Activated naive CD8-positive, alpha-beta T cell (primary cell): ENCODE results near the gene SCNM1.
"Not testable (repeated sequence)": the region's sequence is repeated elsewhere in the genome, so short reads cannot be mapped to it uniquely, and the experiment has no call there.

ENCODE experiments used
- H3K27ac Mint-ChIP-seq: one replicate; pipeline ENCODE4 v1.8.0; 2021; ENCODE audit warnings: mixed read lengths
- H3K27me3 Mint-ChIP-seq: one replicate; pipeline ENCODE4 v1.8.0; 2021; ENCODE audit warnings: mixed read lengths
- H3K36me3 Mint-ChIP-seq: one replicate; pipeline ENCODE4 v1.8.0; 2021; ENCODE audit warnings: mixed read lengths
- H3K4me1 Mint-ChIP-seq: one replicate; pipeline ENCODE4 v1.8.0; 2021; ENCODE audit warnings: low read depth, mixed read lengths
- H3K4me3 Mint-ChIP-seq: one replicate; pipeline ENCODE4 v1.8.0; 2021; ENCODE audit warnings: mild to moderate bottlenecking, mixed read lengths
- H3K9me3 Mint-ChIP-seq: one replicate; pipeline ENCODE4 v1.8.0; 2021; ENCODE audit warnings: low read depth, mixed read lengths

Gene SCNM1

DNA sequence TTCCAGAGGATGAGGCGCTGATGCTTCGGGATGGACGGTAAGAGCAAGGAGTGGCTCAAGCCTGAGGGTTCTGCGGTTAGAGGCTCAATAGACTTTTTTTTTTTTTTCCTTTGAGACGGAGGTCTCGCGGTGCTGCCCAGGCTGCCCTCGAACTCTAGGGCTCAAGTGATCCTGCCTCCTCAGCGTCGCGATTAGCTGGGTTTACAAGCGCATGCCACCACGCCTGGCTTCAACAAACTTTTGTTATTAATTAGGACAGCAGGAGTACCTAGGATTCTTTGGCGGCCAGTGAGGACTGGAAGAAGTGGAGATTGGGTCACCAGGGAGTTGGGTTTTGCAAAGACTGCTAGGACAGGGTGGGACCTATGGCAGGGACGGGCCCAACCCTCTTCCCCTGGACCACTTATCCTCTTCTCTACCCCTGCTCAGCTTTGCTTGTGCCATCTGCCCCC is 587 bp downstream of the SCNM1 start:
- Mint-ChIP-seq H3K27me3 (no peaks in the 10 kb centered on the region), H3K36me3 (peaks cover 4% of the 10 kb centered on the region), H3K9me3 (no peaks in the 10 kb centered on the region), H3K4me3 (peak overlapping the region; percentile 92), H3K27ac (peak overlapping the region; percentile 96), H3K4me1 (peaks cover 43% of the 10 kb centered on the region)

DNA sequence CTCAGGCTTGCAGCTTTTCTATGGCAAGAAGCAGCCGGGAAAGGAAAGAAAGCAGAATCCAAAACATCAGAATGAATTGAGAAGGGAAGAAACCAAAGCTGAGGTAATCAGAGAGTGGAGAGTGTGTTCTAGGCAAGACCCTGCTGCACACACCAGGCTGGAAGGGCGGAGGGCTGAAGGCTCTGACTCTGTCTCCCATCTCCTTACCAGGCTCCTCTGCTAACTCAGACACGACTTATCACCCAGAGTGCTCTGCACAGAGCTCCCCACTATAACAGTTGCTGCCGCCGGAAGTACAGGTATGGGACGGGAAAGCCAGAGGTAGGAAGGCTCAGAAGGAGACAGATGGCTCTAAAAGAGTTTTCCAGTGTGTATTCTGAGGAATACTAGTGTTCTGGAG is 1.2 kb downstream of the SCNM1 start:
- H3K27ac Mint-ChIP-seq, result peak overlapping the region; percentile 64
- no peaks in the 10 kb centered on the region for H3K36me3 Mint-ChIP-seq
- H3K4me3 Mint-ChIP-seq, result peak overlapping the region; percentile 92
- H3K9me3 Mint-ChIP-seq, result no peaks in the 10 kb centered on the region
- peaks cover 37% of the 10 kb centered on the region for H3K4me1 Mint-ChIP-seq
- H3K27me3 Mint-ChIP-seq, result no peaks in the 10 kb centered on the region

DNA sequence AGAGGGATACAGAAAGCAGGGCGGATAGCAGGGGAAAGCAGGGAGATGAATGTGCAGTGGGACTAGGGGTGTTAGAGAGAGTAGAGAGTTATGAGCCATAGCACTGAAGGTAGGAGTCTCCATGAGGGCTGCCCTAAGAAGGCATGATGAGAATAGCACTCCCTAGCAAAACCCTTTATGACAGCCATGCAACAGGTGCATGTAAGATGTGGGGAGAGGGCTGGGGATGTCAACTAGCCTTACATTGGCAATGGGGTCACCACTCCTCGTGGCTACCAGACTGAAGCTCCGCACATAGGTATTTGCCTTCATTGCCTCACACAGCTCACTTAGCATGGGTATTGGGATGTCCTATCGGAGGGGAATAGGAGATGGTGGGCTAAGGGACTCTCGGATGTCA is 5.2 kb downstream of the SCNM1 start:
- H3K27ac Mint-ChIP-seq, result peak overlapping the region; percentile 51
- H3K36me3 Mint-ChIP-seq, result no peaks in the 10 kb centered on the region
- H3K4me1 Mint-ChIP-seq, result peaks cover 13% of the 10 kb centered on the region
- no peaks in the 10 kb centered on the region for H3K27me3 Mint-ChIP-seq
- H3K9me3 Mint-ChIP-seq, result no peaks in the 10 kb centered on the region
- H3K4me3 Mint-ChIP-seq, result no peak overlapping the region

DNA sequence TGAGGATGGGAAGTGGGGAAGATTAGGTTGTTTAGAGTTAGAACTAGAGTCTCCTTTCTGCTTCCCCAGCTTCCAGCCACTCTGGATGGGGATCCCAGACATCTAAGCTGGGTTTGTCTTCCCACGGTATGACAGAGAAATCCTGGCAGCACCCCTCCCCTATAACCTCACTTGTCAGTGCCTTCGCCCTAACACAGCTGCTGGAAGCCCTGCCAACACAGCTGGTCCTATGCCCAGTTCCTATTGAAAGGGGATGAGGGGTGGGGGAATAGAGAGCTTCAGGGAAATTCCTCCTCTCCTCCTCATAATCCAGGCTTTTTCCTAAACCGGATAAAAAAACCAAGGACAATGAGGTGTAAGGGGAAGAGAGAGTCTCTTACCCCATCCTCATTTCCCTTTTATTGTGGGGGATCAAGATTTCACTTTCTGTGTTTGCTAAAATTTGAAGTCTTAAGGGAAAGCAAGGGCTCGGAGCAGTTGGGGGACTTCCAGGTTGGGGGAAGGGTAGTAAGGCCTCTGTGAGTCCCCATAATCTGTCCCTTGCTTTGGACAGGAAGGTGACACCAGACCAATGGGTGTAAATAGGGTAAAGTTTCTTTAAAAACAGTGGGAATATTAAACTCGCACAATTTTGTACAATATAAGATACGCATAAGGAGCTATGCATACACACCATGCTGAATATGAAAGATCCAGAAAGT is 9.2 kb downstream of the SCNM1 start:
- H3K36me3 Mint-ChIP-seq, result no peaks in the 10 kb centered on the region
- H3K27ac Mint-ChIP-seq, result peak overlapping the region; percentile 46
- H3K4me1 Mint-ChIP-seq, result no peaks in the 10 kb centered on the region

DNA sequence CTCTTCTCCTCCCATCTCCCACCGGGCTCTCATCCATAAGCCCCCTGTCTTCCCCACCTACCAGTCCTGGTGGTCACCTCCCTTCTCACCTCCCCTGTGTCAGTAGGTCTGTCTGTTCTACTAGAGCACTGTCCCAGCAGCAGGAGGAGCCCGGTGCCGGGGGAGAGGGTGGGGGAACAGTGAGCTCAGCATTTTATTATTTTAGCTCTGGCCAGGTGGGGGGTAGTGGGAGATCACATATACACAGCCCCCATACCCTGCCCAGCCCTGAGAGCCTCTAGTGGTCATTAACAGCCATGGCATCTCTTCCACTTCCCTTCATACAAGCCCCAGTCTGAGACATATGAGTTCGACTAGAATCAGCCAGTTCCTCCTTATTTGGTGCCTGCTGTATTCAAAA is 9.9 kb downstream of the SCNM1 start, which contains the start of gene TMOD4:
TSS of gene TMOD4 (minus strand) at position 119 of the 400 bp plus-strand sequence. CDS start 1,106 bp downstream, outside the sequence.
- H3K9me3 Mint-ChIP-seq, result no peaks in the 10 kb centered on the region
- no peaks in the 10 kb centered on the region for H3K4me1 Mint-ChIP-seq
- no peak within 1 kb of the TSS for H3K4me3 Mint-ChIP-seq
- H3K27ac Mint-ChIP-seq, result peak within 1 kb of the TSS; percentile 46
- H3K27me3 Mint-ChIP-seq, result no peaks in the 10 kb centered on the region
- H3K36me3 Mint-ChIP-seq, result peaks cover 3% of the 10 kb centered on the region

More for the DNA sequence above, 9.2 kb downstream of the SCNM1 start:
- H3K4me3 Mint-ChIP-seq, result no peak overlapping the region
- H3K9me3 Mint-ChIP-seq, result no peaks in the 10 kb centered on the region
- no peaks in the 10 kb centered on the region for H3K27me3 Mint-ChIP-seq

DNA sequence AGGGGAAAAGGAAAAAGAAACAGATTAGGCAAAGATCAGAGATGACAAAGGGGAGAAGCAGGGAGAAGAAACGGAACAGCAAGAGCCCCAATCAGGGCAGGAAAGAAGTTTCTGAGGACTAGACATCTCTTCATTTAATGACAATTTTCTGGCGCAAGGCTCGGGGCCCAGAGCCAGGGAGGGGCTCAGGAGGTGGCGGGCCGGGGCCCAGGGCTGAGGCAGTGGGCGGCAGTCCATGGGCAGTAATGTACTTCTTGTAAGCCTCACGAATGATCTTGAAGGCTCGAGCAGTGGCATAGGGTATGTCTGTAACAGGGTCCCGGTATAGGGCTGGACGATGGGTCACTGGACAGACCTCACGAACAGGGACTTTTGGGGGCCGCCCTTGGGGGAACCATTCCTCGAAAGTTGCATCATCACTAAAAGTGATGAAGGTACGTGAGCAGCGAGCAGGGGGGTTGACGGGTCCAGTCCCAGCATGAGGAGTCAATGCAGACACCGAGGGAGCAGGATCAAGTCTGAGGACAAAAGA is 10.6 kb downstream of the SCNM1 start:
- Mint-ChIP-seq H3K27me3 (no peaks in the 10 kb centered on the region), H3K4me1 (no peaks in the 10 kb centered on the region), H3K9me3 (no peaks in the 10 kb centered on the region), H3K4me3 (no peak overlapping the region), H3K36me3 (peaks cover 6% of the 10 kb centered on the region), H3K27ac (no peak overlapping the region)

DNA sequence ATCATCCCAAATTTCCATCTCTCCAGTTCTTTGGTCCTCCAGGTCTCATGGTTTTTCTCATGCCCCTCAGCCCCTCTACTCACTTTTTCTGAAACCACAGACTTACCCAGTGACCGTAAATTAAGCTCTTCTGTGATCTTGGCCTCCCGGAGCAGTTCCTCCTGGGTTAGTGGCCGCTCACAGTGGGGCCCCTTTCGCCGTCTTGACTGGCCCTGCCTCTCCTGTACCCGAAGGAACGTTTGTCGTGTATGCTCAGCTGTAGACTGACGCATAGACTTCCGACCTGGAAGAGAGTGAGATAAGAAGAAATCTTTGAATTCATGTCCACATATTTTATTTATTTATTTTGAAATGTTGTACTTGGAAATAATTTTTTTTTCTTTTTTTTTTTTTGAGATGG is 18.3 kb downstream of the SCNM1 start:
- no peak overlapping the region for H3K27ac Mint-ChIP-seq
- peaks cover 18% of the 10 kb centered on the region for H3K4me1 Mint-ChIP-seq
- H3K4me3 Mint-ChIP-seq, result no peak overlapping the region
- peaks cover 12% of the 10 kb centered on the region for H3K36me3 Mint-ChIP-seq
- H3K27me3 Mint-ChIP-seq, result no peaks in the 10 kb centered on the region
- H3K9me3 Mint-ChIP-seq, result no peaks in the 10 kb centered on the region

DNA sequence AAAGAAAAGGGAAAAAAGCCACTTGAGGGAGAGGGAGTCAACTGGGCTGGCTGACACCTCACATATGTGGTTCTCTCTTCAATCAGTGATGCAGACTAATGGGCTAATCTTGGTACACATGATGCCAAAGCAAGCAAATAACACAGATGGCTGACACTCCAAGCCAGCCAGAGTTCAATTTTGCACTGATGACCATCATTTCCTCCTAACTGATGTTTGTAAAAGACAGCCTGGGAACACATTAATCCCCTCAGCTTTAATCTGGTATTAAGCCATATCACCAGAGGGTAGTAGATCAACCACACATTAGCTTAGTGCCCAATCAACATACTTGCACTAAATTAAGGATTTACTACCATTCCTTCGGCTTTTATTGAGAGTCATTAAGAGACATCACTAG is 21.3 kb downstream of the SCNM1 start:
- H3K36me3 Mint-ChIP-seq, result peaks cover 5% of the 10 kb centered on the region
- no peaks in the 10 kb centered on the region for H3K27me3 Mint-ChIP-seq
- H3K4me3 Mint-ChIP-seq, result no peak overlapping the region
- peaks cover 31% of the 10 kb centered on the region for H3K4me1 Mint-ChIP-seq
- H3K27ac Mint-ChIP-seq, result no peak overlapping the region
- no peaks in the 10 kb centered on the region for H3K9me3 Mint-ChIP-seq

DNA sequence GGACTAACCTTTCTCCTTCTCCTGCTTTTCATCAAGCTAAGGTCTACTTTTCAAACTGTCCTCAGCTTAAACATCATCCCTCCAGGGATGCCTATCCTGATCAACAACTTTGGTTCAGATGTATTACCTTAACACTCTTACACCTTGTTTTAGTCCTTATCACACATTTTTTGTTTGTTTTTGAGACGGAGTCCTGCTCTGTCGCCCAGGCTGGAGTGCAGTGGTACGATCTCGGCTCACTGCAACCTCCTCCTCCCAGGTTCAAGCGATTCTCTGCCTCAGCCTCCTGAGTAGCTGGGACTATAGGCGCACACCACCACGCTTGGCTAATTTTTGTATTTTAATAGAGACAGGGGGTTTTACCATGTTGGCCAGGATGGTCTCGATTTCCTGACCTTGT is 22.7 kb downstream of the SCNM1 start:
- peak overlapping the region; percentile 98 for H3K4me3 Mint-ChIP-seq
- peak overlapping the region; percentile 46 for H3K27ac Mint-ChIP-seq
- H3K4me1 Mint-ChIP-seq, result peaks cover 31% of the 10 kb centered on the region
- not testable (repeated sequence) for H3K27me3 Mint-ChIP-seq, H3K36me3 Mint-ChIP-seq, H3K9me3 Mint-ChIP-seq

DNA sequence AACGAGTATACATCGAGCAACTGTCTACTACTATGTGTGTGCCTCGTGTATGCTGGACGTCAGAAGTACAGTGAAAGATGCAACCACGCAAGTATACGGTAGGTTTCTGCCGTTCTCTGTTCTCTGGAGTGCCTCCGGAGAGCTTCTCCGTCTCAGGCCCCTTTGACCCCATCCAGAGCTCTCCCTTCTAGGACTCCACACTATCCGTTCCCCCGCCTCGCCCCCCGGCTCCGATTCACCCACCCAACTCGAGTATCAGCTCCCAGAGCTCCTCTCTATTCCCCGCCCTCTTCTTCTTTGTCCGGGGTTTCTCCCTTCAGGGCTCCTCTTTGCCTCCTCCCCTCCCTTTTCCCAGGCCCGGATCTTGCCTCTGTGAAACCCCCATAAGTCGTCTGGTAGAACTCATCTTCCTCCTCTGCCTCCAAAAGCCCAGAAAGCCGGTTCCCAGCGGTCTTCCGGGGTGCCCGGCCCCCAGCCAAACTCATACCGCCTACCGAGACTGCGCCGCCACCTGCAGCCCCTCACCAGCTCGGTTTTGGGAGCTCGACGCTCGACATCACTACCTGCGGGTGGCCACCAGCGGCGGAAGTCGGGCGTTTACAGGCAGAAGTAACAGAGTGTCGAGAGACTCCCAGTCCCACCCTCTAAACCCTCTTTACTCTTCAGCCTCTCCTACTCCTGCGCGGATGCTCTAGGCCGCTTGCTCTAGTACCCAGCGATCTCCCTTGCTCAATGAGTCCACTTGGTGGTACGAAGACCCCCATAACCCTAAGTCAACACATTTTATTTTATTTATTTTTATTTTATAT is 23.9 kb downstream of the SCNM1 start, which contains the start of gene VPS72:
TSS of gene VPS72 (minus strand) at position 561 of the 809 bp plus-strand sequence. CDS start at position 485, 76 bp downstream.
- peak within 1 kb of the TSS; percentile 98 for H3K4me3 Mint-ChIP-seq
- H3K4me1 Mint-ChIP-seq, result peaks cover 31% of the 10 kb centered on the region
- H3K27me3 Mint-ChIP-seq, result no peaks in the 10 kb centered on the region
- H3K27ac Mint-ChIP-seq, result peak within 1 kb of the TSS; percentile 97
- no peaks in the 10 kb centered on the region for H3K36me3 Mint-ChIP-seq
- no peaks in the 10 kb centered on the region for H3K9me3 Mint-ChIP-seq

DNA sequence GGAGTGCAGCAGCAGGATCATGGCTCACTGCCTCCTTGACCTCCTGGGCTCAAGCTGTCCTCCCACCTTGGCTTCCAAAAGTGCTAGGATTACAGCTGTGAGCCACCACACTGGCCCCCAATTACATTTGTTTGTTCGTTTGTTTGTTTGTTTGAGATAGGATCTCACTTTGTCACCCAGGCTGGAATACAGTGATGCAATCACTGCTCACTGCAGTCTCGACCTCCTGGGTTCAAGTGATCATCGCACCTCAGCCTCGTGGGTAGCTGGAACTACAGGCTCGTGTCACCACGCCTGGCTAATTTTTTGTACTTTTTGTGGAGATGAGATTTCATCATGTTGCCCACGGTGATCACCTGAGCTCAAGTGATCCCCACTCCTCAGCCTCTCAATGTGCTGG is 26.1 kb downstream of the SCNM1 start:
- H3K4me3 Mint-ChIP-seq, result no peak overlapping the region
- H3K36me3 Mint-ChIP-seq, result no peaks in the 10 kb centered on the region
- no peak overlapping the region for H3K27ac Mint-ChIP-seq
- H3K9me3 Mint-ChIP-seq, result no peaks in the 10 kb centered on the region
- H3K4me1 Mint-ChIP-seq, result peaks cover 30% of the 10 kb centered on the region
- no peaks in the 10 kb centered on the region for H3K27me3 Mint-ChIP-seq

DNA sequence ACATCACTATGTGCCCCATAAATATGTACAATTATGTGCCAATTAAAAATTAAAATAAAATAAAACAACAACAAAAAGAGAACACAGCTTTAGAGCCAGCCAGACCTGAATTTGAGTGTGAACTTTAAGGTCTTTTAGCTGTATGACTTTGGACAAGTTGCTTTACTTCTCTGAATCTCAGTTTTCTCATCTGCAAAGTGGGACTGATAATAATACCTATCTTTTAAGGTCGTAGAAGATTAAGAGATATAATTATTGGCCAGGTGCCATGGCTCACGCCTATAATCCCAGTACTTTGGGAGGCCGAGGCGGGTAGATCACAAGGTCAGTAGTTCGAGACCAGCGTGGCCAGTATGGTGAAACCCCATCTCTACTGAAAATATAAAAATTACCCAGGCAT is 27.4 kb downstream of the SCNM1 start:
- Mint-ChIP-seq H3K4me3 (no peak overlapping the region), H3K27ac (no peak overlapping the region), H3K27me3 (no peaks in the 10 kb centered on the region), H3K4me1 (peaks cover 32% of the 10 kb centered on the region), H3K9me3 (no peaks in the 10 kb centered on the region), H3K36me3 (no peaks in the 10 kb centered on the region)

DNA sequence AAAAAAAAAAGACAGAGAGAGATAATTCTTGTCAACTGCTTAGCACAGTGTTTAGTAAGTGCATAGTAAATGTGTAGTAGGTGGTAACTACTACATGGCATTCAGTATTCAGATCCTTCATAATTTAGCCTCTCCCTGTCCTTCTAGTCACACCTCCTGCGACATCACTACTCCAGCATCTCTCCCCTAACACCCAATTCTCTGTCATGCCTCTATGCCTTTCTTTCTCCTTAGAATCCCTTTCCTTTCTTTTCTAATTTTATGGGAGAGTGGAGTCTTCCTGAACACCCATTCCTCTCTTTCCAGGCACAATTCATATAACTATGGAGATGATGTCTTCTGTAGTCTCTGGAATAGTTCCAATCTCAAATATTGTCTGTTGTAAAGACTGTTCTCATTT is 27.9 kb downstream of the SCNM1 start:
- no peak overlapping the region for H3K27ac Mint-ChIP-seq
- H3K9me3 Mint-ChIP-seq, result no peaks in the 10 kb centered on the region
- H3K4me1 Mint-ChIP-seq, result peaks cover 30% of the 10 kb centered on the region
- H3K36me3 Mint-ChIP-seq, result no peaks in the 10 kb centered on the region
- no peak overlapping the region for H3K4me3 Mint-ChIP-seq
- H3K27me3 Mint-ChIP-seq, result no peaks in the 10 kb centered on the region

DNA sequence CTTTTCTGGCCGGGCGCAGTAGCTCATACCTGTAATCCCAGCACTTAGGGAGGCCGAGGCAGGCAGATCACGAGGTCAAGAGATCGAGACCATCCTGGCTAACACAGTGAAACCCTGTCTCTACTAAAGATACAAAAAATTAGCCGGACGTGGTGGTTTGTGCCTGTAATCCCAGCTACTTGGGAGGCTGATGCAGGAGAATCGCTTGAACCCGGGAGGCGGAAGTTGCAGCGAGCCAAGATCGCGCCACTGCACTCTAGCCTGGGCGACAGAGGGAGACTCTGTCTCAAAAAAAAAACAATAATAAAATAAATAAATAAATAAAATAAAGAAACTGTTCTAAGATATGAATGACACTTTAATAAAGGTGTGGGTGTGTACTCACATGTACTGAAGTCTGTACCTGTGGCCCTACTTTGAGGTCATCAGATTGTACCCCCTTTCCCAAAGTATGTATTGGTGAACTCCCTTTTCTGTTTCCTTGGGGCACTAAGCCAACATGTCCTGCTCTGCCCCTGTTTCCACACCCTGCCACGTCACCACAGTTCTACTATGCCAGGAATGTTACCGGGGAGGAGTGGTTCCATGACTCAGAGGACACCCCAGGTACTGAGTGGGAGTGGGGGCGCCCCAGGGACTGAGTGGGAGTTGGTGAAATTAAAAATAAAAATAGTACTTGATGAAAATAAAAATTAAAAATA is 29.1 kb downstream of the SCNM1 start:
- H3K4me3 Mint-ChIP-seq, H3K9me3 Mint-ChIP-seq, H3K27me3 Mint-ChIP-seq, H3K36me3 Mint-ChIP-seq, H3K27ac Mint-ChIP-seq: not testable (repeated sequence)
- peaks cover 30% of the 10 kb centered on the region for H3K4me1 Mint-ChIP-seq
